ENCODE measurements around the gene PLXNA1. TPM values are rescaled to one million over a fixed set of nuclear protein-coding genes. Genes with fewer than 3 reads are reported as not detected.

Gene PLXNA1
- total RNA-seq, 1 donor from 2014 or later: 34.7 TPM

DNA sequence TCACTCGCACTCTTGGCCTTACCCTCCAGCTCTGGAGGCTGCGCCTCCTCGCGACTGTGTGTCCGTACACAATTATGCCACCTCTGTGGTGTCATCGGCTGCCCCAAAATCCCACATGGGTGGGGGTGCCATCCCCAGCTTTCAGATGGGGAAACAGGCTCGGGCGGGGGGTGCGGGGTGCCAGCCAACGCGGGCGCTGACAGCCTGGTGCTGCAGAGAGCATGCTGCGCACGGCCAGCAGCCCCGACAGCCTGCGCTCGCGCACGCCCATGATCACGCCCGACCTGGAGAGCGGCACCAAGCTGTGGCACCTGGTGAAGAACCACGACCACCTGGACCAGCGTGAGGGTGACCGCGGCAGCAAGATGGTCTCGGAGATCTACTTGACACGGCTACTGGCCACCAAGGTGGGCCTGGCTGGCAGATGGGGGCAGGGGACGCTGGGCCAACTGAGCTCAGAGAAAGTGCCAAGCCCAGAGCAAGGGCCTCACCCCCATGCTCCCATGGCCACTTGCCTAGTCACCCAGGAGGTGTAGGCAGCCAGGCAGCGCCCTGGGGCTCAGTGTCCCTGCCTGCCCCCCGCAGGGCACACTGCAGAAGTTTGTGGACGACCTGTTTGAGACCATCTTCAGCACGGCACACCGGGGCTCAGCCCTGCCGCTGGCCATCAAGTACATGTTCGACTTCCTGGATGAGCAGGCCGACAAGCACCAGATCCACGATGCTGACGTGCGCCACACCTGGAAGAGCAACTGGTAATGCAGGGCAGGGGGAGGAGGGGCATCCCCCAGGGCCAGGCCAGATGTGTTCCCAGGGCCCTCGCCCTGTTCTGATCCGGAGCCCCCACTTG is 47.0 kb downstream of the PLXNA1 start:
- Histone ChIP-seq H3K4me2 (no peak overlapping the region), H3K79me2 (ENCODE audit: low read depth) (no peaks in the 10 kb centered on the region), H3K27ac (no peak overlapping the region), H4K20me1 (ENCODE audit: low read depth) (peaks cover 13% of the 10 kb centered on the region), H3K9me3 (ENCODE audit: low read depth) (no peaks in the 10 kb centered on the region), H2AFZ (replicated peaks) (no peak overlapping the region), H3K36me3 (no peaks in the 10 kb centered on the region), H3F3A (ENCODE audit: low read depth) (no peaks in the 10 kb centered on the region), H3K27me3 (no peaks in the 10 kb centered on the region), H3K9ac (no peak overlapping the region), H3K4me3 (no peak overlapping the region), H3K4me1 (no peaks in the 10 kb centered on the region)
- Mint-ChIP-seq H3K4me3 (no peak overlapping the region), H3K36me3 (peaks cover 14% of the 10 kb centered on the region), H3K27me3 (ENCODE audit: insufficient read depth, low read depth) (peaks cover 6% of the 10 kb centered on the region), H3K27ac (no peak overlapping the region), H3K4me1 (peaks cover 1% of the 10 kb centered on the region), H3K9me3 (peaks cover 2% of the 10 kb centered on the region)
- no peak for TF ChIP-seq EZH2phosphoT487 (IDR thresholded peaks at IDR 0.05)
- TF ChIP-seq EZH2 (IDR thresholded peaks at IDR 0.05): no peak
- TF ChIP-seq, protein P1, sequence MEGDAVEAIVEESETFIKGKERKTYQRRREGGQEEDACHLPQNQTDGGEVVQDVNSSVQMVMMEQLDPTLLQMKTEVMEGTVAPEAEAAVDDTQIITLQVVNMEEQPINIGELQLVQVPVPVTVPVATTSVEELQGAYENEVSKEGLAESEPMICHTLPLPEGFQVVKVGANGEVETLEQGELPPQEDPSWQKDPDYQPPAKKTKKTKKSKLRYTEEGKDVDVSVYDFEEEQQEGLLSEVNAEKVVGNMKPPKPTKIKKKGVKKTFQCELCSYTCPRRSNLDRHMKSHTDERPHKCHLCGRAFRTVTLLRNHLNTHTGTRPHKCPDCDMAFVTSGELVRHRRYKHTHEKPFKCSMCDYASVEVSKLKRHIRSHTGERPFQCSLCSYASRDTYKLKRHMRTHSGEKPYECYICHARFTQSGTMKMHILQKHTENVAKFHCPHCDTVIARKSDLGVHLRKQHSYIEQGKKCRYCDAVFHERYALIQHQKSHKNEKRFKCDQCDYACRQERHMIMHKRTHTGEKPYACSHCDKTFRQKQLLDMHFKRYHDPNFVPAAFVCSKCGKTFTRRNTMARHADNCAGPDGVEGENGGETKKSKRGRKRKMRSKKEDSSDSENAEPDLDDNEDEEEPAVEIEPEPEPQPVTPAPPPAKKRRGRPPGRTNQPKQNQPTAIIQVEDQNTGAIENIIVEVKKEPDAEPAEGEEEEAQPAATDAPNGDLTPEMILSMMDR (IDR thresholded peaks at IDR 0.05): no peak
- no peak for DNase-seq (ENCODE audit: low spot score)

DNA sequence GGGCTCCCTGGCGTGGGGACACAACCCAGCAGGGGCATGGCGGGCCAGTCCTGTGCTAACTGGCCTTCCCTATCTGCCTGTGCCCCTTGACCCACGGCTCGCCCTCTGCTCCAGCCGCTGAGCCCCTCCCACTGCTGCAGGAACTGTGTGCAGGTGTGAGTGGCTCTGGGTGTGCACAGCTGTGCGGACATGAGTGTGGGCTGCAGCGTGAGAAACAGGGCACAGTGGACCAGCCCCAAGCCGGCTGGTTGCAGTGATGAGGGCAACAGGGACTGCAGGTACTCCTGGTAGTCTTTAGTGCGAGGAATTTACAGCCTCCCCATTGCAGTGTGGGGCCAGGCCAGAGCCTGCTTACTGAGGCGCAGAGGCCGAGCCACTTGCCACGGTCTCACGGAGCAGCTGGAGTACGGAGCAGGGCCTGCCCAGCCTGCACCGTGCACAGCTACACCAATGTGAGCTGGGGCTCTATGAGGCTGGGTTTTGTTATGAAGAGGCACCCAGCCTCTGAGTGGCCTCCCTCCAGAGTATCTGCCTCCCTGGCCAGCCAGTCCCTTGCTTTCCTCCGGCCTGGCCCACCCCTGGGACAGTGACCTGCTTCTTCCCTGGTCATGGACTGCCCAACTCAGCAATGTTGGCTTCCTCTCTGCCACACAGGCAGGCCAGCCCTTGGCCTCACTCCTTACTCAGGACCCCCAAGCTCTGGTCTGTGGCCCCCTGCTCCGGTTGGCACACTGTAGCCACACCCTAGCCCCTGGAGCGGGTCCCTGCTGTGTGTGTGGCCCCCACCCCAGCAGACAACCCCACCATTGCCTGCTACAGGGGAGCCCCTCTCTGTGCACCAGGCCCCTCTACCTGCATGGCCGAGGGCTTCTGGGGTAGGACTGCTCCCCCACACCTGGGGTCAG is 47.8 kb downstream of the PLXNA1 start:
- Mint-ChIP-seq H3K4me1 (peaks cover 2% of the 10 kb centered on the region), H3K27me3 (ENCODE audit: insufficient read depth, low read depth) (peaks cover 6% of the 10 kb centered on the region), H3K9me3 (peaks cover 2% of the 10 kb centered on the region), H3K27ac (no peak overlapping the region), H3K36me3 (peaks cover 11% of the 10 kb centered on the region), H3K4me3 (no peak overlapping the region)
- Histone ChIP-seq H3K4me1 (no peaks in the 10 kb centered on the region), H3K4me2 (no peak overlapping the region), H3K36me3 (no peaks in the 10 kb centered on the region), H4K20me1 (ENCODE audit: low read depth) (peaks cover 9% of the 10 kb centered on the region), H3K4me3 (no peak overlapping the region), H2AFZ (replicated peaks) (no peak overlapping the region), H3K79me2 (ENCODE audit: low read depth) (no peaks in the 10 kb centered on the region), H3K9me3 (ENCODE audit: low read depth) (no peaks in the 10 kb centered on the region), H3K27me3 (no peaks in the 10 kb centered on the region), H3K9ac (no peak overlapping the region), H3F3A (ENCODE audit: low read depth) (no peaks in the 10 kb centered on the region), H3K27ac (no peak overlapping the region)
- no peak for DNase-seq (ENCODE audit: low spot score)
- TF ChIP-seq EZH2 (IDR thresholded peaks at IDR 0.05) (no peak), EZH2phosphoT487 (IDR thresholded peaks at IDR 0.05) (no peak)
- TF ChIP-seq, protein P1 (IDR thresholded peaks at IDR 0.05): no peak

DNA sequence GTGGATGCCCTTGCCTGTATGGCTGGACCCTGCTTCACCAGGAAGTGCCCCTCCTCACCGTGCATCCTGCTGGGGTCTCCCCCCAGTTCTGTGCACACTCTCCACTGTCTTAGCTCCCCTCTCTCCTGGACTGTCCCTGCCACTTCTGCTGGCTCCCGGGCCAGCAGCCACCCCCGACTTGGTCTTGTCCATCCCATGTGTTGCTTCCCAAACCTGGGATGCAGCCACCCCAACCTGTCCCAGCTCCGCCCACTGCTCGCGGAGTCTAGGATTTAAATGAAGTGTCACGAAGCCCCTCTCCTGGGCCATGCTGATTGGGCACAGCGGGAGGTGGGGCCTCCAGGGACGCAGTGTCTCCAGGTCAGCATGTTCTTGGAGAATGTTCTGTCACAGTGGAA is 48.5 kb downstream of the PLXNA1 start:
- peaks cover 2% of the 10 kb centered on the region for H3K9me3 Mint-ChIP-seq

More for the DNA sequence above, 48.5 kb downstream of the PLXNA1 start:
- Histone ChIP-seq H3K4me2 (no peak overlapping the region), H3K27ac (no peak overlapping the region), H3F3A (ENCODE audit: low read depth) (no peaks in the 10 kb centered on the region), H3K36me3 (no peaks in the 10 kb centered on the region), H3K4me3 (no peak overlapping the region), H3K27me3 (no peaks in the 10 kb centered on the region), H4K20me1 (ENCODE audit: low read depth) (peaks cover 3% of the 10 kb centered on the region), H3K79me2 (ENCODE audit: low read depth) (no peaks in the 10 kb centered on the region), H3K4me1 (no peaks in the 10 kb centered on the region), H3K9me3 (ENCODE audit: low read depth) (no peaks in the 10 kb centered on the region), H3K9ac (no peak overlapping the region), H2AFZ (replicated peaks) (no peak overlapping the region)
- TF ChIP-seq, protein P1 (IDR thresholded peaks at IDR 0.05): no peak
- TF ChIP-seq EZH2phosphoT487 (IDR thresholded peaks at IDR 0.05): no peak
- no peak for TF ChIP-seq EZH2 (IDR thresholded peaks at IDR 0.05)
- Mint-ChIP-seq H3K4me1 (peaks cover 2% of the 10 kb centered on the region), H3K36me3 (peaks cover 9% of the 10 kb centered on the region), H3K27me3 (ENCODE audit: insufficient read depth, low read depth) (peaks cover 6% of the 10 kb centered on the region), H3K27ac (no peak overlapping the region), H3K4me3 (peak overlapping the region; percentile 61)
- DNase-seq (ENCODE audit: low spot score): no peak

All from neural progenitor cell (in vitro differentiated cells).